Activated gamma-delta T cell (primary cell): ENCODE measurements around the gene HIVEP3.

Experiments
- DNase-seq: peaks from one replicate; lab custom pipeline; 2025; lab: John Stamatoyannopoulos, UW

Gene HIVEP3

GRCh38 chr1:41464885-41465284 is 453.8 kb downstream of the HIVEP3 start:
- DNase-seq, result no peak

- no peak for DNase-seq
These were observed 455.2 kb downstream of the HIVEP3 start for GRCh38 chr1:41463516-41463915.

DNA sequence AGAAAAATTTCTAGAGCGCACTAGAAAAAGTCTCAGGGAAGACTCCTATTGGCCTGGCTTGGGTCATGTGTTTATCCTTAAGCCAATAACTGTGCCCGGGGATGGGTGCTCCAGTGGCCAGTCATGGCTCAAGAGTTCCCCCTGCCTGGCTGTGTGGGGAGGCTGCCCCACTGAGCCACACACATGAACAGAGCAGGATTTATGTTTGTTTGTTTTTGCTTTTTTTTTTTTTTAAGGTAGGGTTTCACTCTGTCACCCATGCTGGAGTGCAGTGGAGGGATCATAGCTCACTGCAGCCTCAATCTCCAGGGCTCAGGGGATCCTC is 456.1 kb downstream of the HIVEP3 start:
- DNase-seq, result no peak

GRCh38 chr1:41461790-41462679 is 456.7 kb downstream of the HIVEP3 start:
- DNase-seq, result no peak

DNA sequence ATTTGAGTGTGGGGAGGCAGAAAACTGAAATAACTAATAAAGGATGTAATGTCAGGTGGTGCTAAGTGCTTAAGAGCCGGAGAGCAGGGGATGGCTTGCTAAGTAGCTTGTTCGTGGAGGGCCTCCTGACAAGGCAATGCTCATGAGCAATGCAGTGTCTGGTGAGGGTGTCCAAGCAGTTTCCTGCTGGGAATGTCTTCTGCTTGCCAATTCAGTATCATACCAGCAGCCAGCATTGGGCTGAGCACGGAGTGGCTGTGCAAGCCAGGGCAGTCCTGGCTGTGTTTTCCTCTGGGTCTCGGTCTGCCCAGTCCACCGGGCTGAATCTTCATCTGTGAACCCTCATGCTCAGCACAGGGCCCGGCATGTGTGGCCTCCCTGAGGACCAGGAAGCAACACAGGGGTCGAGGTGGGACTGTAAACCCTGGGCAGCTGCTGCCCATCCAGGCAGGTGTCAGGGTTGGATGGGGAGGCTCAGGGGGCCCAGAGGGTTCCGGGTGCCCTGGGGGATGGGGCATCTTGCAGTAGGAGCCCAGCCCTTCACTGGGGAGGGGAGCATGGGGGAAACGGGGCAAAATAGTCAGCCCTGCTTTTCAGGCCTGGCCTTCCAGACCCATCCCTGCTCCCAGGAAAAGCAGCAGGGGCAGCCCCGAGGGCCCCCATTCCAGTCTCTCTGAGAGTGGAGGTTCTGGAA is 461.7 kb downstream of the HIVEP3 start:
- no peak for DNase-seq
